Esophagus muscularis mucosa (tissue), 4 donors: ENCODE data around the gene MCTP2.
"Not testable (repeated sequence)": the region's sequence is repeated elsewhere in the genome, so short reads cannot be mapped to it uniquely, and the experiment has no call there.

Experiments used
- EP300 ChIP-seq: sonication (generic); formaldehyde crosslinking; IDR thresholded peaks from one replicate; pipeline ENCODE4 v1.6.1; 2017; ENCODE audit warnings: antibody characterized with exemption
- POLR2A ChIP-seq: fragments of 450-650 bp; IDR thresholded peaks from one replicate; pipeline ENCODE4 v1.6.1; 2017; ENCODE audit warnings: antibody characterized with exemption, moderate library complexity, mild to moderate bottlenecking, low read depth
- POLR2AphosphoS5 ChIP-seq, 2 donors: sonication (generic); formaldehyde crosslinking; IDR thresholded peaks; one replicate each; pipeline ENCODE4 v1.6.1; 2017; ENCODE audit warnings: antibody characterized with exemption in 2 of 2
- TF ChIP-seq, protein P1 (sequence below), 3 experiments: fragments of 200-600 bp in 2 of 3; fragments of 450-650 bp in 1 of 3; sonication (generic) in 2 of 3; IDR thresholded peaks; one replicate each; pipeline ENCODE4 v1.5.1; 2017 to 2019; ENCODE audit warnings: antibody characterized with exemption in 3 of 3, mild to moderate bottlenecking in 2 of 3, moderate library complexity in 1 of 3

DNA sequence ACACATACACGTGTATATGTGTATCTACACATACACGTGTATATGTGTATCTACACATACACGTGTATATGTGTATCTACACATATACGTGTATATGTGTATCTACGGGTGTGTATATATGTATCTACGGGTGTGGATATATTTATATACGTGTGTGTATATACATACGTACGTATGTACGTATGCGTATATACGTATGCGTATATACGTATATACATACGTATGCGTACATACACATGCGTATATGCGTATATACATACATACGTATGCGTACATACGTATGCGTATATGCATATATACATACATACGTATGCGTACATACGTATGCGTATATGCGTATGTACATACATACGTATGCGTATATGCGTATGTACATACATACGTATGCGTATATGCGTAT, 11.6 kb downstream of the MCTP2 start:
- TF ChIP-seq, protein P1, sequence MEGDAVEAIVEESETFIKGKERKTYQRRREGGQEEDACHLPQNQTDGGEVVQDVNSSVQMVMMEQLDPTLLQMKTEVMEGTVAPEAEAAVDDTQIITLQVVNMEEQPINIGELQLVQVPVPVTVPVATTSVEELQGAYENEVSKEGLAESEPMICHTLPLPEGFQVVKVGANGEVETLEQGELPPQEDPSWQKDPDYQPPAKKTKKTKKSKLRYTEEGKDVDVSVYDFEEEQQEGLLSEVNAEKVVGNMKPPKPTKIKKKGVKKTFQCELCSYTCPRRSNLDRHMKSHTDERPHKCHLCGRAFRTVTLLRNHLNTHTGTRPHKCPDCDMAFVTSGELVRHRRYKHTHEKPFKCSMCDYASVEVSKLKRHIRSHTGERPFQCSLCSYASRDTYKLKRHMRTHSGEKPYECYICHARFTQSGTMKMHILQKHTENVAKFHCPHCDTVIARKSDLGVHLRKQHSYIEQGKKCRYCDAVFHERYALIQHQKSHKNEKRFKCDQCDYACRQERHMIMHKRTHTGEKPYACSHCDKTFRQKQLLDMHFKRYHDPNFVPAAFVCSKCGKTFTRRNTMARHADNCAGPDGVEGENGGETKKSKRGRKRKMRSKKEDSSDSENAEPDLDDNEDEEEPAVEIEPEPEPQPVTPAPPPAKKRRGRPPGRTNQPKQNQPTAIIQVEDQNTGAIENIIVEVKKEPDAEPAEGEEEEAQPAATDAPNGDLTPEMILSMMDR (IDR thresholded peaks at IDR 0.05): not testable (repeated sequence)
- TF ChIP-seq POLR2A; EP300; POLR2AphosphoS5 (IDR thresholded peaks at IDR 0.05): not testable (repeated sequence)
